ENCODE results near the gene RGS13.

- TF ChIP-seq EZH2phosphoT487 (IDR thresholded peaks at IDR 0.05; ENCODE audit: borderline replicate concordance) (no peak), CTCF (conservative IDR thresholded peaks at IDR 0.05; ENCODE audit: low read length) (no peak)
Measured at GRCh38 chr1:192654120-192654519, 18.2 kb downstream of the RGS13 start.
